GM13976 (cell line): ENCODE data around the gene TGFB1.
A peak's percentile ranks its signal among the peaks of the same experiment; 100 is the strongest.

Source experiments
- DNase-seq: peaks from one replicate; pipeline ENCODE4 v3.0.0; 2012; ENCODE audit warnings: low spot score
- CTCF ChIP-seq: IDR thresholded peaks from 2 replicates; pipeline ENCODE4 v1.5.1; 2012; ENCODE audit warnings: borderline replicate concordance, mild to moderate bottlenecking; ENCODE audit not compliant: insufficient read depth; ENCODE audit errors: extremely low read depth, missing control alignments, control extremely low read depth
- in situ Hi-C: fragments of 300-500 bp; cut with MboI; formaldehyde crosslinking; loops from one replicate; pipeline ENCODE4 v1.12.0; 2022; ENCODE audit warnings: low sequenced_read_pairs, mixed read lengths, inconsistent platforms; ENCODE audit not compliant: unreplicated experiment

Gene TGFB1

GRCh38 chr19:41303954-41304353 is 49.8 kb downstream of the TGFB1 start:
- no peak for DNase-seq
- in situ Hi-C loops: no loop called here
- TF ChIP-seq CTCF: no peak

DNA sequence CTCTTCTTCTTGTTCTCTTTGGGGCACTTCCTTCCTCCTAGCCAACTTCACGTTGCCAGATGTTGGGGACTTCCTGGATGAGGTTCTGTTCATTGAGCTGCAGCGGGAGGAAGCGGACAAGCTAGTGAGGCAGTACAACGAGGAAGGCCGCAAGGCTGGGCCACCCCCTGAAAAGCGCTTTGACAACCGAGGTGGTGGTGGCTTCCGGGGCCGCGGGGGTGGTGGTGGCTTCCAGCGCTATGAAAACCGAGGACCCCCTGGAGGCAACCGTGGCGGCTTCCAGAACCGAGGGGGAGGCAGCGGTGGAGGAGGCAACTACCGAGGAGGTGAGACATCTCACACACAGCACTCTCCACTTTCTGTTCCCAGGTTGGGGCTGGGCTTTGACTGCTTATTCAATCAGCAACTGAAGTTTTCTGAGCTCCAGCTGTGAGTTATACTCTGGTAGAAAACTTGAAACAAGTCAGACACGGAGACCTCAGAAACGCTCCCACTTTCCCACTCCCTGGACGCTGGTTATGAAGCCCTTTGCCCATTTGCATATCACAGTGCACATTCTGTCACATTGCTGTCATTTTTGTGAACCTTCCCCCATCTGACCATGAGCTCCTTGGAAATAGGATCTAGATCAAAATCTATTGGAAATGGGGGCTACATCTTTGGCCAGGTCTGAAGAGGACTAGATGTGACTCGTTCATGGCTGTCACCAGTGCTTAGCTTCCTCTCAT is 50.9 kb downstream of the TGFB1 start:
- in situ Hi-C loops: no loop called here
- TF ChIP-seq CTCF: no peak
- peak; percentile 83 for DNase-seq

- no peak for TF ChIP-seq CTCF
- in situ Hi-C loops: no loop called here
Measured at GRCh38 chr19:41300555-41300954, 53.2 kb downstream of the TGFB1 start.

DNA sequence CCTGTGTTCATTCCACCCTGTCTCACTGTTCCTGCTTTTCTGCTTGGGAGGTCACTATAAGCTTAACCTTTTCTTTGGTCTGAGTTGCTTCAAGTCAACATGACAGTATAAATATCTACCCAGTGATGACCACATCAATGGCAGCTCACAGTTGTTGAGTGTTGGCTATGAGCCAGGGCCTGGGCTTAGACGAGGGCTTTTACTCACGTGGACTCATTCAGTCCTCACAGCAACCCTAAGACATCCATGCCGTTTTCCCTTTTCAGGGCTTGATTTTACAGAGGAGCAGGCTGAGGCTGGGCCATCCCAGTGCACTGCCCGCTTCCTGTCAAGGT is 54.0 kb downstream of the TGFB1 start:
- in situ Hi-C loops: no loop called here
- DNase-seq: no peak
- TF ChIP-seq CTCF: no peak

More at GRCh38 chr19:41300555-41300954, 53.2 kb downstream of the TGFB1 start:
- DNase-seq: no peak

GRCh38 chr19:41299046-41299754 is 54.5 kb downstream of the TGFB1 start:
- no peak for DNase-seq
- TF ChIP-seq CTCF: no peak
- in situ Hi-C loops: no loop called here

DNA sequence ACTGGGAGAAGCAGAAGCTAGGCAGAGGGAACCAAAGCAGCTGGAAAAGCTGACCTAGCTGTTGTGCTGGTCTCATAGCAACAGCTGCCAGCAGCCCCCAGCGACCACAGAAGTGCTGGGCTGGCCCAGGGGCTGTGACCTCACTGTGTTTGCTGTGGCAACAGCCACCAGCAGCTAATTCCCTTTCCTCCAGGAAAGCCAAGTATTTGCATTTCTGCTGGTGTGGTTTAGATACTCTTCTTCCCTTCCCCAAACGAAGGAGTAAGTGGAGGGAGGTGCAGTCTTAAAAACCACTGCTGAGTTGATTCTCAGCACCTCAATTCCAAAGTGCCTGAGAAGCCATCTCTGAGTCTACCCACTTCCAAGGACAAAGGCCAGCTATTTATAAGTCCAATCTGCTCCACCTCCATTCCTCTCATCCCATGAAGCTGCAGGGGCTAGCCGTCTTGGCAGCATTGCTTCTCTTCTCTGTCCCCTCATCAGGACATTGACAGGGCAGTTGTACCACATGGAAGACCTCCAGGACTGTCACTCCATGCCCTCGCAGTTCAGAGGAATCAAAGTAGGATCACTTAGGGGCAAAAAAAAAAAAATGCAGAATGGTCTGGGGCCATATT is 55.3 kb downstream of the TGFB1 start:
- in situ Hi-C loops: no loop called here
- no peak for TF ChIP-seq CTCF
- no peak for DNase-seq
